ENCODE measurements around the gene TGFB1I1.

GRCh38 chr16:31461201-31461920 lies 10.6 kb upstream of the TGFB1I1 start:
- TF ChIP-seq CTCF (conservative IDR thresholded peaks at IDR 0.05; ENCODE audit: low read depth, low read length) (no peak), POLR2A (IDR thresholded peaks at IDR 0.05; ENCODE audit: low read depth, low read length) (no peak), MAFK (IDR thresholded peaks at IDR 0.05; ENCODE audit: low read depth, low read length) (no peak), RAD21 (IDR thresholded peaks at IDR 0.05; ENCODE audit: low read length) (no peak), SMC3 (IDR thresholded peaks at IDR 0.05; ENCODE audit: low read depth, low read length) (no peak), CEBPB (IDR thresholded peaks at IDR 0.05; ENCODE audit: low read depth, low read length) (no peak), FOS (IDR thresholded peaks at IDR 0.05; ENCODE audit: low read depth, low read length) (no peak), USF2 (IDR thresholded peaks at IDR 0.05; ENCODE audit: low read depth, low read length) (no peak), RFX5 (IDR thresholded peaks at IDR 0.05; ENCODE audit: low read depth, low read length) (no peak), BHLHE40 (IDR thresholded peaks at IDR 0.05; ENCODE audit: low read depth, low read length) (no peak), RCOR1 (IDR thresholded peaks at IDR 0.05; ENCODE audit: insufficient replicate concordance, low read length) (no peak)
